ENCODE results near the gene DDR1. TPM values are rescaled to one million over a fixed set of nuclear protein-coding genes. Genes with fewer than 3 reads are reported as not detected.
"Not testable (repeated sequence)": the region's sequence is repeated elsewhere in the genome, so short reads cannot be mapped to it uniquely, and the experiment has no call there.

DDR1 gene
- total and polyA plus RNA-seq, 2 experiments from 2014 or later = 58.3 to 154 TPM

GRCh38 chr6:30900863-30901417 is 16.6 kb downstream of the DDR1 start:
- DNase-seq (ENCODE audit: low spot score) (no peak), ATAC-seq (no peak)
- H3K4me1 Mint-ChIP-seq = no peaks in the 10 kb centered on the region; the same call in 2 of the 3 replicates
- no peak overlapping the region for H3K4me3 Mint-ChIP-seq
- peaks cover 37% of the 10 kb centered on the region for H3K36me3 Mint-ChIP-seq (ENCODE audit: low read depth)
- H3K27ac Mint-ChIP-seq = no peak overlapping the region
- H3F3A ChIP-seq (replicated peaks; ENCODE audit: low read depth) = 0 out of 2 replicates have a peak, but pooled peaks cover 2% of the 10 kb centered on the region
- H3K79me2 ChIP-seq (replicated peaks; ENCODE audit: insufficient read depth) = no peaks in the 10 kb centered on the region
- H3K4me2 ChIP-seq = no peak overlapping the region
- no peaks in the 10 kb centered on the region for H3K9me3 Mint-ChIP-seq
- H3K27me3 ChIP-seq (ENCODE audit: insufficient read depth) = no peaks in the 10 kb centered on the region
- H4K20me1 ChIP-seq (replicated peaks; ENCODE audit: insufficient read depth) = 0 out of 2 replicates have a peak, but pooled peaks cover 4% of the 10 kb centered on the region
- H3K27ac ChIP-seq (ENCODE audit: low read depth) = no peak overlapping the region
- H3K36me3 ChIP-seq (ENCODE audit: insufficient read depth) = peaks cover 4% of the 10 kb centered on the region; the same call in 1 of the 2 replicates
- H3K4me1 ChIP-seq (ENCODE audit: insufficient read depth) = no peaks in the 10 kb centered on the region
- H3K4me3 ChIP-seq = no peak overlapping the region
- no peak overlapping the region for H2AFZ ChIP-seq
- H3K27me3 Mint-ChIP-seq (ENCODE audit: insufficient read depth, low read depth, poor library complexity) = peaks cover 6% of the 10 kb centered on the region
- TF ChIP-seq CREB1 (CRISPR knock-in tag; IDR thresholded peaks at IDR 0.05; ENCODE audit: low read depth) (no peak), POLR2AphosphoS5 (IDR thresholded peaks at IDR 0.05; ENCODE audit: low read depth) (no peak; the same call in 1 of the 2 replicates), STAT1 (IDR thresholded peaks at IDR 0.05; ENCODE audit: unreplicated experiment) (no peak)
- TF ChIP-seq, protein P1, sequence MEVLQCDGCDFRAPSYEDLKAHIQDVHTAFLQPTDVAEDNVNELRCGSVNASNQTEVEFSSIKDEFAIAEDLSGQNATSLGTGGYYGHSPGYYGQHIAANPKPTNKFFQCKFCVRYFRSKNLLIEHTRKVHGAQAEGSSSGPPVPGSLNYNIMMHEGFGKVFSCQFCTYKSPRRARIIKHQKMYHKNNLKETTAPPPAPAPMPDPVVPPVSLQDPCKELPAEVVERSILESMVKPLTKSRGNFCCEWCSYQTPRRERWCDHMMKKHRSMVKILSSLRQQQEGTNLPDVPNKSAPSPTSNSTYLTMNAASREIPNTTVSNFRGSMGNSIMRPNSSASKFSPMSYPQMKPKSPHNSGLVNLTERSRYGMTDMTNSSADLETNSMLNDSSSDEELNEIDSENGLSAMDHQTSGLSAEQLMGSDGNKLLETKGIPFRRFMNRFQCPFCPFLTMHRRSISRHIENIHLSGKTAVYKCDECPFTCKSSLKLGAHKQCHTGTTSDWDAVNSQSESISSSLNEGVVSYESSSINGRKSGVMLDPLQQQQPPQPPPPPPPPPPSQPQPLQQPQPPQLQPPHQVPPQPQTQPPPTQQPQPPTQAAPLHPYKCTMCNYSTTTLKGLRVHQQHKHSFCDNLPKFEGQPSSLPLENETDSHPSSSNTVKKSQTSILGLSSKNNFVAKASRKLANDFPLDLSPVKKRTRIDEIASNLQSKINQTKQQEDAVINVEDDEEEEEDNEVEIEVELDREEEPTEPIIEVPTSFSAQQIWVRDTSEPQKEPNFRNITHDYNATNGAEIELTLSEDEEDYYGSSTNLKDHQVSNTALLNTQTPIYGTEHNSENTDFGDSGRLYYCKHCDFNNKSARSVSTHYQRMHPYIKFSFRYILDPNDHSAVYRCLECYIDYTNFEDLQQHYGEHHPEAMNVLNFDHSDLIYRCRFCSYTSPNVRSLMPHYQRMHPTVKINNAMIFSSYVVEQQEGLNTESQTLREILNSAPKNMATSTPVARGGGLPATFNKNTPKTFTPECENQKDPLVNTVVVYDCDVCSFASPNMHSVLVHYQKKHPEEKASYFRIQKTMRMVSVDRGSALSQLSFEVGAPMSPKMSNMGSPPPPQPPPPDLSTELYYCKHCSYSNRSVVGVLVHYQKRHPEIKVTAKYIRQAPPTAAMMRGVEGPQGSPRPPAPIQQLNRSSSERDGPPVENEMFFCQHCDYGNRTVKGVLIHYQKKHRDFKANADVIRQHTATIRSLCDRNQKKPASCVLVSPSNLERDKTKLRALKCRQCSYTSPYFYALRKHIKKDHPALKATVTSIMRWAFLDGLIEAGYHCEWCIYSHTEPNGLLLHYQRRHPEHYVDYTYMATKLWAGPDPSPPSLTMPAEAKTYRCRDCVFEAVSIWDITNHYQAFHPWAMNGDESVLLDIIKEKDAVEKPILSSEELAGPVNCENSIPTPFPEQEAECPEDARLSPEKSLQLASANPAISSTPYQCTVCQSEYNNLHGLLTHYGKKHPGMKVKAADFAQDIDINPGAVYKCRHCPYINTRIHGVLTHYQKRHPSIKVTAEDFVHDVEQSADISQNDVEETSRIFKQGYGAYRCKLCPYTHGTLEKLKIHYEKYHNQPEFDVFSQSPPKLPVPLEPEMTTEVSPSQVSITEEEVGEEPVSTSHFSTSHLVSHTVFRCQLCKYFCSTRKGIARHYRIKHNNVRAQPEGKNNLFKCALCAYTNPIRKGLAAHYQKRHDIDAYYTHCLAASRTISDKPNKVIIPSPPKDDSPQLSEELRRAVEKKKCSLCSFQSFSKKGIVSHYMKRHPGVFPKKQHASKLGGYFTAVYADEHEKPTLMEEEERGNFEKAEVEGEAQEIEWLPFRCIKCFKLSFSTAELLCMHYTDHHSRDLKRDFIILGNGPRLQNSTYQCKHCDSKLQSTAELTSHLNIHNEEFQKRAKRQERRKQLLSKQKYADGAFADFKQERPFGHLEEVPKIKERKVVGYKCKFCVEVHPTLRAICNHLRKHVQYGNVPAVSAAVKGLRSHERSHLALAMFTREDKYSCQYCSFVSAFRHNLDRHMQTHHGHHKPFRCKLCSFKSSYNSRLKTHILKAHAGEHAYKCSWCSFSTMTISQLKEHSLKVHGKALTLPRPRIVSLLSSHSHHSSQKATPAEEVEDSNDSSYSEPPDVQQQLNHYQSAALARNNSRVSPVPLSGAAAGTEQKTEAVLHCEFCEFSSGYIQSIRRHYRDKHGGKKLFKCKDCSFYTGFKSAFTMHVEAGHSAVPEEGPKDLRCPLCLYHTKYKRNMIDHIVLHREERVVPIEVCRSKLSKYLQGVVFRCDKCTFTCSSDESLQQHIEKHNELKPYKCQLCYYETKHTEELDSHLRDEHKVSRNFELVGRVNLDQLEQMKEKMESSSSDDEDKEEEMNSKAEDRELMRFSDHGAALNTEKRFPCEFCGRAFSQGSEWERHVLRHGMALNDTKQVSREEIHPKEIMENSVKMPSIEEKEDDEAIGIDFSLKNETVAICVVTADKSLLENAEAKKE (CRISPR knock-in tag; IDR thresholded peaks at IDR 0.05) = no peak
- no peaks in the 10 kb centered on the region for H3K9me2 ChIP-seq (ENCODE audit: insufficient read depth)

- no peak overlapping the region for H3K4me3 Mint-ChIP-seq
- H3K27me3 Mint-ChIP-seq (ENCODE audit: insufficient read depth, low read depth, poor library complexity) = peaks cover 6% of the 10 kb centered on the region
- H3K4me1 Mint-ChIP-seq = peaks cover 2% of the 10 kb centered on the region; the same call in 1 of the 3 replicates
- Histone ChIP-seq H3K4me2 (no peak overlapping the region), H3K27ac (ENCODE audit: low read depth) (no peak overlapping the region), H3K4me1 (ENCODE audit: insufficient read depth) (no peaks in the 10 kb centered on the region), H3K4me3 (no peak overlapping the region), H2AFZ (no peak overlapping the region), H4K20me1 (replicated peaks; ENCODE audit: insufficient read depth) (0 out of 2 replicates have a peak, but pooled peaks cover 4% of the 10 kb centered on the region), H3K79me2 (replicated peaks; ENCODE audit: insufficient read depth) (no peaks in the 10 kb centered on the region), H3F3A (replicated peaks; ENCODE audit: low read depth) (0 out of 2 replicates have a peak, but pooled peaks cover 4% of the 10 kb centered on the region), H3K36me3 (ENCODE audit: insufficient read depth) (peaks cover 4% of the 10 kb centered on the region; the same call in 1 of the 2 replicates), H3K27me3 (ENCODE audit: insufficient read depth) (no peaks in the 10 kb centered on the region), H3K9me2 (ENCODE audit: insufficient read depth) (no peaks in the 10 kb centered on the region)
- TF ChIP-seq EZH2phosphoT487 (IDR thresholded peaks at IDR 0.05; ENCODE audit: unreplicated experiment) (no peak), POLR2AphosphoS5 (IDR thresholded peaks at IDR 0.05; ENCODE audit: low read depth) (0 out of 2 replicates have a peak, but pooled peaks have one; percentile 3)
- H3K36me3 Mint-ChIP-seq (ENCODE audit: low read depth) = peaks cover 33% of the 10 kb centered on the region
- no peaks in the 10 kb centered on the region for H3K9me3 Mint-ChIP-seq
- H3K27ac Mint-ChIP-seq = no peak overlapping the region
- DNase-seq (ENCODE audit: low spot score) = no peak
- no peak for ATAC-seq
These were observed 17.1 kb downstream of the DDR1 start for GRCh38 chr6:30901436-30901835.

GRCh38 chr6:30902196-30902595 is 17.9 kb downstream of the DDR1 start:
- ATAC-seq; H3K27ac Mint-ChIP-seq; H3K36me3 ChIP-seq (ENCODE audit: insufficient read depth); H2AFZ ChIP-seq; H3K27me3 ChIP-seq (ENCODE audit: insufficient read depth); DNase-seq (ENCODE audit: low spot score); H3K9me3 Mint-ChIP-seq; H3K79me2 ChIP-seq (replicated peaks; ENCODE audit: insufficient read depth); H3K27ac ChIP-seq (ENCODE audit: low read depth); H3K4me1 ChIP-seq (ENCODE audit: insufficient read depth); H3K9me2 ChIP-seq (ENCODE audit: insufficient read depth); H4K20me1 ChIP-seq (replicated peaks; ENCODE audit: insufficient read depth); H3K4me3 ChIP-seq; H3K4me1 Mint-ChIP-seq; H3K4me3 Mint-ChIP-seq; H3F3A ChIP-seq (replicated peaks; ENCODE audit: low read depth); H3K4me2 ChIP-seq; H3K27me3 Mint-ChIP-seq (ENCODE audit: insufficient read depth, low read depth, poor library complexity): not testable (repeated sequence)
- peaks cover 28% of the 10 kb centered on the region for H3K36me3 Mint-ChIP-seq (ENCODE audit: low read depth)

All from GM23338 (cell line).